ENCODE data around the gene NPIPB2.

The NPIPB2 gene

GRCh38 chr16:11896486-11897176 lies 45.2 kb downstream of the NPIPB2 start:
- DNase-seq (ENCODE audit: low read depth), result no peak

- DNase-seq (ENCODE audit: low read depth), result no peak
Measured at GRCh38 chr16:11893571-11893970, 48.3 kb downstream of the NPIPB2 start.

GRCh38 chr16:11892761-11893160 lies 49.1 kb downstream of the NPIPB2 start:
- DNase-seq (ENCODE audit: low read depth), result no peak

GRCh38 chr16:11890231-11890965 lies 51.4 kb downstream of the NPIPB2 start:
- DNase-seq (ENCODE audit: low read depth), result no peak

- DNase-seq (ENCODE audit: low read depth), result no peak
Measured at GRCh38 chr16:11886881-11887280, 55.0 kb downstream of the NPIPB2 start.

GRCh38 chr16:11884035-11884434 lies 57.8 kb downstream of the NPIPB2 start:
- DNase-seq (ENCODE audit: low read depth), result no peak

- no peak for DNase-seq (ENCODE audit: low read depth)
Measured at GRCh38 chr16:11880007-11880406, 61.8 kb downstream of the NPIPB2 start.

- DNase-seq (ENCODE audit: low read depth), result no peak
Measured at GRCh38 chr16:11877374-11877773, 64.5 kb downstream of the NPIPB2 start.
